Endothelial cell of umbilical vein (primary cell): Measurements from ENCODE around the gene AMMECR1. TPM values are rescaled to one million over a fixed set of nuclear protein-coding genes. Genes with fewer than 3 reads are reported as not detected.

Experiments
- BruUV-seq: library from RNA; stranded (reverse); fragments of 400-500 nt; replicated peaks from 2 replicates; lab custom pipeline; 2021; lab: Mats Ljungman, UMichigan
- CTCF ChIA-PET: fragments of 300-600, 350-600 bp; sonication (Branson Sonifier 250); formaldehyde crosslinking; loops from one replicate; lab custom pipeline; 2021; ENCODE audit warnings: antibody characterized with exemption, inconsistent platforms; lab: Charles Lee
- POLR2A ChIA-PET: fragments of 300-600, 350-600 bp; sonication (Branson Sonifier 250); formaldehyde crosslinking; loops from one replicate; lab custom pipeline; 2021; ENCODE audit warnings: antibody characterized with exemption, inconsistent platforms; lab: Charles Lee
- DNase-seq: peaks from one replicate; pipeline ENCODE4 v3.0.0-alpha.2; 2011; ENCODE audit warnings: low read depth, low spot score
- FAIRE-seq: peaks from 2 replicates; lab custom pipeline; 2011; peaks lifted over from hg19 to GRCh38; lab: Jason Lieb, UNC
- H2AFZ ChIP-seq: 2 replicates; pipeline ENCODE4 v1.6.0; 2012; ENCODE audit warnings: low read depth, low read length, control low read depth, inconsistent platforms
- H3K27ac ChIP-seq: 2 replicates; pipeline ENCODE4 v1.5.1; 2011; ENCODE audit warnings: low read depth, mild to moderate bottlenecking, control low read depth, low read length, moderate library complexity; ENCODE audit not compliant: insufficient read depth
- H3K27me3 ChIP-seq, 2 experiments: 2 replicates each; pipeline versions ENCODE4 v1.6.0 to v1.6.1; 2011; ENCODE audit warnings: low read length in 2 of 2, mixed read lengths in 1 of 2; ENCODE audit not compliant: control insufficient read depth in 2 of 2, insufficient read depth in 2 of 2
- H3K36me3 ChIP-seq, 2 experiments: 2 replicates in 1 of 2; 3 replicates in 1 of 2; pipeline ENCODE4 v1.5.1; 2011; ENCODE audit warnings: low read length in 2 of 2, mild to moderate bottlenecking in 1 of 2, moderate library complexity in 1 of 2; ENCODE audit not compliant: control insufficient read depth in 2 of 2, insufficient read depth in 2 of 2; ENCODE audit errors: extremely low read depth in 1 of 2
- H3K4me1 ChIP-seq: 3 replicates; pipeline ENCODE4 v1.5.1; 2011; ENCODE audit warnings: mild to moderate bottlenecking, low read length; ENCODE audit not compliant: control insufficient read depth, insufficient read depth; ENCODE audit errors: extremely low read depth
- H3K4me2 ChIP-seq: 2 replicates; pipeline ENCODE4 v1.6.1; 2011; ENCODE audit warnings: low read length, control low read depth, mixed read lengths; ENCODE audit not compliant: insufficient read depth
- H3K4me3 ChIP-seq, 3 experiments: fragments of 200-600 bp in 1 of 3; sonication (generic), shearing (Covaris generic) in 1 of 3; replicated peaks in 1 of 3; 2 replicates each; pipeline ENCODE4 v1.5.1; 2011 to 2016; ENCODE audit warnings: control low read depth in 3 of 3, low read length in 3 of 3, mild to moderate bottlenecking in 2 of 3, inconsistent platforms in 1 of 3, low read depth in 1 of 3, moderate library complexity in 1 of 3; ENCODE audit not compliant: insufficient read depth in 1 of 3
- H3K79me2 ChIP-seq: 2 replicates; pipeline ENCODE4 v1.6.0; 2012; ENCODE audit warnings: low read length, inconsistent platforms; ENCODE audit not compliant: control insufficient read depth, insufficient read depth
- H3K9ac ChIP-seq: replicated peaks from 2 replicates; pipeline ENCODE3; 2011; ENCODE audit warnings: low read length, control low read depth; ENCODE audit not compliant: insufficient read depth; ENCODE audit errors: extremely low read depth
- H3K9me1 ChIP-seq: replicated peaks from 3 replicates; pipeline ENCODE4 v1.6.0; 2011; ENCODE audit warnings: mild to moderate bottlenecking, low read length; ENCODE audit not compliant: control insufficient read depth, insufficient read depth; ENCODE audit errors: extremely low read depth
- H3K9me3 ChIP-seq: replicated peaks from 2 replicates; pipeline ENCODE4 v1.5.1; 2012; ENCODE audit warnings: low read length, inconsistent platforms; ENCODE audit not compliant: control insufficient read depth, insufficient read depth
- H4K20me1 ChIP-seq: replicated peaks from 2 replicates; pipeline ENCODE3; 2011; ENCODE audit warnings: mild to moderate bottlenecking, low read length; ENCODE audit not compliant: control insufficient read depth, insufficient read depth; ENCODE audit errors: extremely low read depth
- CTCF ChIP-seq, 2 donors: IDR thresholded peaks; 1 replicate in 1 of 2; 2 replicates in 1 of 2; pipeline ENCODE4 v1.5.1; 2011; ENCODE audit warnings: low read length in 2 of 2, mild to moderate bottlenecking in 2 of 2, moderate library complexity in 2 of 2, control low read depth in 1 of 2, inconsistent platforms in 1 of 2, low read depth in 1 of 2; ENCODE audit not compliant: insufficient read depth in 1 of 2; ENCODE audit errors: extremely low read depth in 1 of 2
- EZH2 ChIP-seq: IDR thresholded peaks from 2 replicates; pipeline ENCODE4 v1.6.1; 2012; ENCODE audit warnings: borderline replicate concordance, low read depth, mild to moderate bottlenecking, moderate library complexity, low read length, inconsistent platforms; ENCODE audit not compliant: severe bottlenecking
- GATA2 ChIP-seq: IDR thresholded peaks from 2 replicates; pipeline ENCODE4 v1.7.0; 2011; ENCODE audit warnings: low read depth, mild to moderate bottlenecking, moderate library complexity, mixed read lengths, low read length; ENCODE audit not compliant: insufficient read length, insufficient read depth
- JUN ChIP-seq: IDR thresholded peaks from 2 replicates; pipeline ENCODE4 v1.6.1; 2011; ENCODE audit warnings: borderline replicate concordance, low read depth; ENCODE audit not compliant: insufficient read length, insufficient read depth
- MAX ChIP-seq: IDR thresholded peaks from 2 replicates; pipeline ENCODE4 v1.6.1; 2011; ENCODE audit not compliant: insufficient read depth, insufficient read length
- POLR2A ChIP-seq: IDR thresholded peaks from 2 replicates; pipeline ENCODE4 v1.6.1; 2012; ENCODE audit warnings: low read depth, mild to moderate bottlenecking, control low read depth, low read length
- POLR2AphosphoS5 ChIP-seq: IDR thresholded peaks from 2 replicates; pipeline ENCODE4 v1.6.1; 2012; ENCODE audit warnings: low read depth, mild to moderate bottlenecking, control low read depth, low read length, moderate library complexity; ENCODE audit not compliant: insufficient read depth
- dilution Hi-C: fragments of 300-500 bp; cut with MboI; formaldehyde crosslinking; loops from one replicate; pipeline ENCODE4 v1.15.0; 2019; ENCODE audit warnings: low sequenced_read_pairs; ENCODE audit not compliant: extremely low pct_ligation_motif_present
- intact Hi-C: fragments of 100-400 bp; cut with micrococcal nuclease; formaldehyde crosslinking; loops from one replicate; pipeline ENCODE4 v1.10.0; 2022
- polyA plus RNA-seq, 4 experiments: library from polyadenylated mRNA; depleted of rRNA in 3 of 4; stranded (reverse) in 3 of 4; unstranded in 1 of 4; fragments of >200 nt; gene quantifications; 2 replicates each; pipeline versions ENCODE4 v1.2.1 to v1.2.3, GENCODE V29; 2011 to 2012; ENCODE audit warnings: missing spikeins in 1 of 4
- total RNA-seq: library from RNA; stranded (reverse); gene quantifications from 2 replicates; pipeline ENCODE4 v1.2.3, GENCODE V29; 2021

Gene AMMECR1
- total and polyA plus RNA-seq, 2 donors (not counting 3 experiments of a cell fraction or from before 2014, with no cell fraction given): 3.6 to 6.9 TPM

- Histone ChIP-seq H4K20me1 (no peaks in the 10 kb centered on the region), H3K36me3 (no peaks in the 10 kb centered on the region), H3K4me2 (no peak overlapping the region), H3K4me1 (peaks cover 10% of the 10 kb centered on the region), H3K9ac (no peak overlapping the region), H3K27me3 (no peaks in the 10 kb centered on the region), H3K27ac (no peak overlapping the region), H3K9me1 (no peaks in the 10 kb centered on the region), H2AFZ (no peak overlapping the region), H3K9me3 (no peaks in the 10 kb centered on the region), H3K4me3 (no peak overlapping the region), H3K79me2 (no peaks in the 10 kb centered on the region)
- BruUV-seq: no TSS peak
- CTCF ChIA-PET: interaction anchor here (1.7 to 10.2 kb wide), 3 partner anchors 16 to 257 kb away, joined by 4 to 286 read pairs (median 13); no protein-coding TSS in a partner anchor
- POLR2A ChIA-PET: no interaction called here
- intact Hi-C loops: no loop called here
- no peak for TF ChIP-seq EZH2
- TF ChIP-seq JUN: no peak
- no peak for TF ChIP-seq GATA2
- no peak for TF ChIP-seq POLR2A
- no peak for TF ChIP-seq CTCF (IDR thresholded peaks at IDR 0.05; ENCODE audit: extremely low read depth in 1 of 2, insufficient read depth in 1 of 2, low read depth in 1 of 2, low read length in 2 of 2)
- no peak for TF ChIP-seq POLR2AphosphoS5
- TF ChIP-seq MAX: no peak
- no peak for DNase-seq
- dilution Hi-C loops: no loop called here
- FAIRE-seq: no peak
These were observed 155.8 kb downstream of the AMMECR1 start for GRCh38 chrX:110162131-110162530.
